HCT116 (cell line): Measurements from ENCODE around the gene GRB10. TPM values are rescaled to one million over a fixed set of nuclear protein-coding genes. Genes with fewer than 3 reads are reported as not detected.

ENCODE experiments used
- ATAC-seq: fragments of 200-7000 bp; cut with Tn5 transposase; 2 replicates; pipeline ENCODE4 v1.9.1; 2020; ENCODE audit warnings: mild to moderate bottlenecking, moderate library complexity
- BruUV-seq: library from RNA; stranded (reverse); fragments of 400-500 nt; replicated peaks from 2 replicates; lab custom pipeline; 2021; lab: Mats Ljungman, UMichigan
- CTCF ChIA-PET: fragments of 300-600 bp; sonication (Branson Sonifier 250); formaldehyde crosslinking; loops from one replicate; lab custom pipeline; 2021; ENCODE audit warnings: antibody characterized with exemption; lab: Charles Lee
- POLR2A ChIA-PET: fragments of 300-600, 350-600 bp; sonication (Branson Sonifier 250); formaldehyde crosslinking; loops from one replicate; lab custom pipeline; 2021; ENCODE audit warnings: antibody characterized with exemption; lab: Charles Lee
- RAD21 ChIA-PET, 2 experiments: fragments of 300-600 bp; sonication (Branson Sonifier 250); formaldehyde crosslinking; loops; one replicate each; lab custom pipeline; 2023; ENCODE audit warnings: low total read pairs in 2 of 2; ENCODE audit not compliant: uncharacterized antibody in 2 of 2, unreplicated experiment in 2 of 2, low non-redundant PET in 1 of 2; lab: Charles Lee
- DNase-seq: peaks from one replicate; pipeline ENCODE4 v3.0.0-alpha.2; 2010; ENCODE audit warnings: low read depth, low spot score
- H2AFZ ChIP-seq: fragments of 200-600 bp; shearing (Covaris generic), sonication (generic); 2 replicates; pipeline ENCODE4 v1.6.1; 2017; ENCODE audit warnings: low read depth, mixed run types, mixed read lengths, antibody characterized with exemption, low read length; ENCODE audit not compliant: poor library complexity, severe bottlenecking
- H3K27ac ChIP-seq: 2 replicates; pipeline ENCODE4 v1.5.1; 2012; ENCODE audit warnings: low read depth, low read length
- H3K27me3 ChIP-seq: fragments of 200-600 bp; sonication (generic); 2 replicates; pipeline ENCODE4 v1.6.1; 2016; ENCODE audit warnings: mixed run types, low read length, mixed read lengths; ENCODE audit not compliant: insufficient read depth
- H3K36me3 ChIP-seq, 2 experiments: fragments of 200-500 bp in 1 of 2; fragments of 200-600 bp in 1 of 2; sonication (Bioruptor generic) in 1 of 2; sonication (generic) in 1 of 2; 2 replicates each; pipeline versions ENCODE4 v1.5.1 to v1.6.1; 2014 to 2016; ENCODE audit warnings: low read length in 2 of 2, inconsistent platforms in 1 of 2, mixed read lengths in 1 of 2, mixed run types in 1 of 2; ENCODE audit not compliant: insufficient read depth in 2 of 2, control insufficient read depth in 1 of 2
- H3K4me1 ChIP-seq, 2 experiments: fragments of 200-600 bp in 1 of 2; sonication (generic) in 1 of 2; 2 replicates each; pipeline versions ENCODE4 v1.5.1 to v1.6.1; 2012 to 2017; ENCODE audit warnings: low read length in 2 of 2, inconsistent platforms in 1 of 2, mild to moderate bottlenecking in 1 of 2, mixed read lengths in 1 of 2, mixed run types in 1 of 2, moderate library complexity in 1 of 2; ENCODE audit not compliant: insufficient read depth in 2 of 2, control insufficient read depth in 1 of 2
- H3K4me2 ChIP-seq: fragments of 200-600 bp; sonication (generic); 2 replicates; pipeline ENCODE4 v1.6.1; 2017; ENCODE audit warnings: mixed run types, low read length, mixed read lengths
- H3K4me3 ChIP-seq, 2 experiments: fragments of 200-600 bp in 1 of 2; sonication (generic) in 1 of 2; replicated peaks in 1 of 2; 2 replicates each; pipeline ENCODE4 v1.5.1; 2011 to 2016; ENCODE audit warnings: low read length in 2 of 2, control low read depth in 1 of 2, low read depth in 1 of 2, mild to moderate bottlenecking in 1 of 2, mixed read lengths in 1 of 2, mixed run types in 1 of 2
- H3K79me2 ChIP-seq: fragments of 200-600 bp; sonication (generic); 2 replicates; pipeline ENCODE4 v1.6.1; 2017; ENCODE audit warnings: mild to moderate bottlenecking, mixed run types, low read length, moderate library complexity, mixed read lengths; ENCODE audit not compliant: insufficient read depth
- H3K9ac ChIP-seq: fragments of 200-600 bp; sonication (generic); 2 replicates; pipeline ENCODE4 v1.6.1; 2016; ENCODE audit warnings: low read length, mixed read lengths
- H3K9me2 ChIP-seq: fragments of 200-600 bp; sonication (generic), shearing (Covaris generic); 2 replicates; pipeline ENCODE4 v1.6.1; 2017; ENCODE audit warnings: mixed run types, mild to moderate bottlenecking, moderate library complexity; ENCODE audit not compliant: insufficient read depth
- H3K9me3 ChIP-seq, 2 experiments: fragments of 200-500 bp in 1 of 2; fragments of 200-600 bp in 1 of 2; sonication (Bioruptor generic) in 1 of 2; sonication (generic) in 1 of 2; 2 replicates each; pipeline ENCODE4 v1.6.1; 2014 to 2017; ENCODE audit warnings: low read length in 2 of 2, mixed read lengths in 2 of 2, inconsistent platforms in 1 of 2, low read depth in 1 of 2, mild to moderate bottlenecking in 1 of 2, mixed run types in 1 of 2, moderate library complexity in 1 of 2; ENCODE audit not compliant: control insufficient read depth in 1 of 2, insufficient read depth in 1 of 2
- H4K20me1 ChIP-seq: fragments of 200-600 bp; sonication (generic), shearing (Covaris generic); 2 replicates; pipeline ENCODE4 v1.6.1; 2017; ENCODE audit warnings: mixed run types, mild to moderate bottlenecking, moderate library complexity; ENCODE audit not compliant: insufficient read depth
- ATF3 ChIP-seq: IDR thresholded peaks from 2 replicates; pipeline ENCODE4 v1.6.1; 2012
- CBX3 ChIP-seq: IDR thresholded peaks from 2 replicates; pipeline ENCODE4 v1.6.1; 2012; ENCODE audit warnings: low read depth
- CEBPB ChIP-seq: IDR thresholded peaks from 2 replicates; pipeline ENCODE4 v1.6.1; 2012; ENCODE audit warnings: low read depth
- CTCF ChIP-seq, 3 experiments: fragments of 200-600 bp in 1 of 3; sonication (generic) in 1 of 3; IDR thresholded peaks in 2 of 3; conservative IDR thresholded peaks in 1 of 3; 2 replicates each; pipeline ENCODE4 v1.5.1; 2012 to 2017; ENCODE audit warnings: low read depth in 2 of 3, low read length in 2 of 3, antibody characterized with exemption in 1 of 3, borderline replicate concordance in 1 of 3, control low read depth in 1 of 3, mild to moderate bottlenecking in 1 of 3, mixed read lengths in 1 of 3, mixed run types in 1 of 3, moderate library complexity in 1 of 3; ENCODE audit not compliant: insufficient read depth in 1 of 3
- ELF1 ChIP-seq: IDR thresholded peaks from 2 replicates; pipeline ENCODE4 v1.6.1; 2012; ENCODE audit warnings: low read depth, borderline replicate concordance
- EZH2 ChIP-seq: fragments of 200-600 bp; sonication (generic); IDR thresholded peaks from 2 replicates; pipeline ENCODE4 v1.6.1; 2017; ENCODE audit warnings: antibody characterized with exemption, mixed run types
- EZH2phosphoT487 ChIP-seq: fragments of 200-600 bp; IDR thresholded peaks from 2 replicates; pipeline ENCODE4 v1.6.1; 2018; ENCODE audit warnings: antibody characterized with exemption, borderline replicate concordance
- FOSL1 ChIP-seq: IDR thresholded peaks from 2 replicates; pipeline ENCODE4 v1.6.1; 2012; ENCODE audit warnings: low read depth
- MAX ChIP-seq: IDR thresholded peaks from 2 replicates; pipeline ENCODE4 v1.6.1; 2012
- POLR2A ChIP-seq: IDR thresholded peaks from 2 replicates; pipeline ENCODE4 v1.7.0; 2011; ENCODE audit warnings: borderline replicate concordance; ENCODE audit not compliant: insufficient read depth, insufficient read length; ENCODE audit errors: extremely low read depth
- POLR2AphosphoS5 ChIP-seq: IDR thresholded peaks from 2 replicates; pipeline ENCODE4 v1.6.1; 2011; ENCODE audit warnings: mild to moderate bottlenecking, low read depth, low read length, moderate library complexity
- RAD21 ChIP-seq: IDR thresholded peaks from 2 replicates; pipeline ENCODE4 v1.6.1; 2012; ENCODE audit warnings: low read depth, mild to moderate bottlenecking
- REST ChIP-seq: IDR thresholded peaks from 2 replicates; pipeline ENCODE4 v1.6.1; 2012; ENCODE audit warnings: low read depth
- SP1 ChIP-seq: IDR thresholded peaks from 2 replicates; pipeline ENCODE4 v1.6.1; 2012; ENCODE audit warnings: low read depth
- SRF ChIP-seq: IDR thresholded peaks from 2 replicates; pipeline ENCODE4 v1.6.1; 2012; ENCODE audit warnings: low read depth
- ZBTB33 ChIP-seq: IDR thresholded peaks from 2 replicates; pipeline ENCODE4 v1.6.1; 2011; ENCODE audit warnings: mild to moderate bottlenecking, low read length, moderate library complexity; ENCODE audit not compliant: insufficient replicate concordance; ENCODE audit errors: extremely low read depth
- ZFX ChIP-seq: fragments of 450-650 bp; IDR thresholded peaks from 2 replicates; pipeline ENCODE4 v1.6.1; 2017
- intact Hi-C: fragments of 100-400 bp; cut with micrococcal nuclease; formaldehyde crosslinking; loops from 2 replicates; pipeline ENCODE4 v1.10.0; 2022
- total RNA-seq: library from RNA; stranded (reverse); gene quantifications from one replicate; pipeline ENCODE4 v1.2.1, GENCODE V29; 2021; ENCODE audit not compliant: unreplicated experiment

GRB10 gene
- total RNA-seq, 1 experiment from 2014 or later: 37.3 TPM

- no peak for ATAC-seq
- H3K79me2 ChIP-seq: no peaks in the 10 kb centered on the region
- H3K27ac ChIP-seq: no peak overlapping the region
- no peaks in the 10 kb centered on the region for H3K36me3 ChIP-seq
- H3K9me2 ChIP-seq: no peaks in the 10 kb centered on the region
- intact Hi-C loops: no loop called here
- RAD21 ChIA-PET: no interaction called here
- H2AFZ ChIP-seq: no peak overlapping the region
- no peaks in the 10 kb centered on the region for H3K27me3 ChIP-seq
- H4K20me1 ChIP-seq: no peaks in the 10 kb centered on the region
- DNase-seq: no peak
- CTCF ChIA-PET: no interaction called here
- no peaks in the 10 kb centered on the region for H3K4me1 ChIP-seq
- BruUV-seq: no TSS peak
- TF ChIP-seq MAX (no peak), ZFX (no peak), EZH2phosphoT487 (no peak), CTCF (IDR thresholded peaks at IDR 0.05 in 2 of 3, conservative IDR thresholded peaks at IDR 0.05 in 1 of 3; ENCODE audit: borderline replicate concordance in 1 of 3, insufficient read depth in 1 of 3, low read depth in 2 of 3, low read length in 2 of 3) (no peak), RAD21 (no peak), SRF (no peak), ZBTB33 (no peak), CEBPB (no peak), POLR2A (no peak), CBX3 (no peak), POLR2AphosphoS5 (no peak), ELF1 (no peak), ATF3 (no peak), REST (no peak), EZH2 (no peak), FOSL1 (no peak), SP1 (no peak)
- H3K4me3 ChIP-seq: no peak overlapping the region
- H3K9ac ChIP-seq: no peak overlapping the region
- H3K4me2 ChIP-seq: no peak overlapping the region
- H3K9me3 ChIP-seq: no peaks in the 10 kb centered on the region
- POLR2A ChIA-PET: no interaction called here
These were observed 36.9 kb downstream of the GRB10 start for GRCh38 chr7:50745835-50746234.
